Fibroblast of lung (primary cell): ENCODE measurements around the gene MXRA8. TPM values are rescaled to one million over a fixed set of nuclear protein-coding genes. Genes with fewer than 3 reads are reported as not detected.
A peak's percentile ranks its signal among the peaks of the same experiment; 100 is the strongest.

Experiments
- DNase-seq, 2 donors: peaks; one replicate each; pipeline versions ENCODE4 v3.0.0 to v3.0.0-alpha.2; 2010; ENCODE audit warnings: low read depth in 2 of 2
- H2AFZ ChIP-seq: 2 replicates; pipeline ENCODE4 v1.5.1; 2012; ENCODE audit warnings: low read length, control low read depth, inconsistent platforms
- H3K27ac ChIP-seq: 2 replicates; pipeline ENCODE4 v1.5.1; 2011; ENCODE audit warnings: low read length, control low read depth; ENCODE audit not compliant: insufficient read depth
- H3K27me3 ChIP-seq: 2 replicates; pipeline ENCODE4 v1.5.1; 2011; ENCODE audit warnings: mild to moderate bottlenecking, low read length; ENCODE audit not compliant: control insufficient read depth, insufficient read depth
- H3K36me3 ChIP-seq: 2 replicates; pipeline ENCODE4 v1.5.1; 2011; ENCODE audit warnings: low read length; ENCODE audit not compliant: control insufficient read depth, insufficient read depth
- H3K4me1 ChIP-seq: 2 replicates; pipeline ENCODE4 v1.5.1; 2011; ENCODE audit warnings: low read length; ENCODE audit not compliant: control insufficient read depth, insufficient read depth; ENCODE audit errors: extremely low read depth
- H3K4me2 ChIP-seq: 2 replicates; pipeline ENCODE4 v1.5.1; 2011; ENCODE audit warnings: low read length, control low read depth; ENCODE audit not compliant: insufficient read depth; ENCODE audit errors: extremely low read depth
- H3K4me3 ChIP-seq, 4 experiments: fragments of 200-600 bp in 1 of 4; sonication (generic) in 1 of 4; replicated peaks in 1 of 4; 2 replicates each; pipeline ENCODE4 v1.5.1; 2011 to 2016; ENCODE audit warnings: low read length in 4 of 4, low read depth in 3 of 4, mild to moderate bottlenecking in 3 of 4, control low read depth in 2 of 4, inconsistent platforms in 1 of 4, mixed read lengths in 1 of 4; ENCODE audit not compliant: insufficient read depth in 1 of 4; ENCODE audit errors: control extremely low read depth in 1 of 4
- H3K79me2 ChIP-seq: 2 replicates; pipeline ENCODE4 v1.5.1; 2012; ENCODE audit warnings: mild to moderate bottlenecking, low read length, inconsistent platforms; ENCODE audit not compliant: control insufficient read depth, insufficient read depth
- H3K9ac ChIP-seq: 2 replicates; pipeline ENCODE4 v1.5.1; 2011; ENCODE audit warnings: mild to moderate bottlenecking, low read length, control low read depth; ENCODE audit not compliant: insufficient read depth
- H3K9me3 ChIP-seq: 2 replicates; pipeline ENCODE4 v1.5.1; 2012; ENCODE audit warnings: low read depth, low read length; ENCODE audit not compliant: control insufficient read depth, insufficient read depth
- H4K20me1 ChIP-seq: 2 replicates; pipeline ENCODE4 v1.5.1; 2011; ENCODE audit warnings: low read length; ENCODE audit not compliant: control insufficient read depth, insufficient read depth; ENCODE audit errors: extremely low read depth
- CTCF ChIP-seq, 2 donors: IDR thresholded peaks in 1 of 2; conservative IDR thresholded peaks in 1 of 2; 1 replicate in 1 of 2; 2 replicates in 1 of 2; pipeline ENCODE4 v1.5.1; 2011 to 2012; ENCODE audit warnings: low read length in 2 of 2, control low read depth in 1 of 2, inconsistent platforms in 1 of 2, low read depth in 1 of 2, mild to moderate bottlenecking in 1 of 2
- EZH2 ChIP-seq: IDR thresholded peaks from 2 replicates; pipeline ENCODE4 v1.5.1; 2012; ENCODE audit warnings: low read length, control low read depth, mild to moderate bottlenecking; ENCODE audit errors: missing control alignments
- polyA plus RNA-seq, 2 donors: library from polyadenylated mRNA; depleted of rRNA in 1 of 2; stranded (reverse) in 1 of 2; unstranded in 1 of 2; fragments of >200 nt; gene quantifications; 2 replicates each; pipeline ENCODE4 v1.2.1, GENCODE V29; 2011 to 2012; ENCODE audit warnings: missing spikeins in 1 of 2
- total RNA-seq: library from RNA; depleted of rRNA; stranded (reverse); fragments of >200 nt; gene quantifications from 2 replicates; pipeline ENCODE4 v1.2.1, GENCODE V29; 2014

The MXRA8 gene
- total and polyA plus RNA-seq, 2 donors (not counting 1 experiment from before 2014, with no cell fraction given), result 205 to 397 TPM

- H3K4me3 ChIP-seq, result peak overlapping the region; percentile 45 to 84 (median 81)
- DNase-seq, result no peak
- no peaks in the 10 kb centered on the region for H3K27me3 ChIP-seq
- peak overlapping the region; percentile 96 for H3K4me2 ChIP-seq
- peak overlapping the region; percentile 90 for H3K9ac ChIP-seq
- H4K20me1 ChIP-seq, result no peaks in the 10 kb centered on the region
- TF ChIP-seq EZH2 (no peak), CTCF (conservative IDR thresholded peaks at IDR 0.05 in 1 of 2, IDR thresholded peaks at IDR 0.05 in 1 of 2; ENCODE audit: low read depth in 1 of 2, low read length in 2 of 2) (no peak)
- H3K4me1 ChIP-seq, result peaks cover 21% of the 10 kb centered on the region
- H2AFZ ChIP-seq, result no peak overlapping the region
- H3K27ac ChIP-seq, result peak overlapping the region; percentile 79
- peaks cover 39% of the 10 kb centered on the region for H3K79me2 ChIP-seq
- peaks cover 30% of the 10 kb centered on the region for H3K36me3 ChIP-seq
- no peaks in the 10 kb centered on the region for H3K9me3 ChIP-seq
Observed at GRCh38 chr1:1308756-1309250, 49.6 kb downstream of the MXRA8 start.

GRCh38 chr1:1307923-1308755 is 50.2 kb downstream of the MXRA8 start, which contains the start of the genes ACAP3 and PUSL1:
Gene ACAP3 (minus strand): TSS chr1:1307930. CDS start chr1:1307815, 115 bp downstream.
Gene PUSL1 (plus strand): TSS chr1:1308597. CDS start chr1:1308644, 47 bp downstream.
- no peaks in the 10 kb centered on the region for H3K27me3 ChIP-seq
- peak within 1 kb of the TSS; percentile 20 for H2AFZ ChIP-seq
- H4K20me1 ChIP-seq, result no peaks in the 10 kb centered on the region
- peak within 1 kb of the TSS; percentile 66 to 84 (median 83) for H3K4me3 ChIP-seq
- no peaks in the 10 kb centered on the region for H3K9me3 ChIP-seq
- H3K9ac ChIP-seq, result peak within 1 kb of the TSS; percentile 90
- peak within 1 kb of the TSS; percentile 99 for H3K4me2 ChIP-seq
- H3K79me2 ChIP-seq, result peaks cover 45% of the 10 kb centered on the region
- TF ChIP-seq CTCF (conservative IDR thresholded peaks at IDR 0.05 in 1 of 2, IDR thresholded peaks at IDR 0.05 in 1 of 2; ENCODE audit: low read depth in 1 of 2, low read length in 2 of 2) (no peak), EZH2 (no peak)
- H3K36me3 ChIP-seq, result peaks cover 24% of the 10 kb centered on the region
- peak within 1 kb of the TSS; percentile 79 for H3K27ac ChIP-seq
- peaks cover 23% of the 10 kb centered on the region for H3K4me1 ChIP-seq
- peak; percentile 91 to 96 for DNase-seq

DNA sequence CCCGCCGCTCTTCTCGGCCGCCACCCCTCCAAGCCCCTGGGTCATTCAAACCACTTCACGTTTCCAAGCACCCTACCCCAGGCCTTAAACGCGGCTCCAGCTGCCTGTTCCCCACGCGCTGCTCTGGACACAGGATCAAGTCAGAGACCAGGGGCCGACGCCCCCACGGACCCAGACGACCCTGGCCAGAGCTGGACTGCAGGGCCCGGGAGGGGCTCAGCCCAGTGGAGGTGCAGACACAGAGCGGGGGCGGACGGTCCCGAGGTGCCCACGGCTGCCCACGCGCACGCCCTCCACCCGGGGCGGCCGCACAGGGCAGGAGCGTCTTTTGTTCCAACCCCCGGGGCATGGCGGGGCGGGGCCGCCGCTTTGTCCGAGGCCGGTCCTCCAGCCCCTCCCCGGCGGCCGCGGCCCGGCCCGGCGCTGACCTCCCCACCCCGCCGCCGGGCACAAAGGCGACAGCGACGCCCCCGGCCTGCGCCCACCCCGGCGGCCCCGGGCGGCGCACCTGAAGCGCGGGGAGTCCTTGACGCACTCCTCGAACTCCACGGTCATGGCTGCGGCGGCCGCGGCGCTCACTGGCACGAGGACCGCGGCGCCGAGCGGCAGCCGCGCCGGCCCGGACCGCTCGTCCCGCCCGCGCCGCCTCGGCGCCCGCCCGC is 51.0 kb downstream of the MXRA8 start:
- Histone ChIP-seq H3K36me3 (peaks cover 22% of the 10 kb centered on the region), H2AFZ (no peak overlapping the region), H4K20me1 (no peaks in the 10 kb centered on the region), H3K4me3 (peak overlapping the region; percentile 66 to 84 (median 78)), H3K27me3 (no peaks in the 10 kb centered on the region), H3K9me3 (no peaks in the 10 kb centered on the region), H3K79me2 (peaks cover 48% of the 10 kb centered on the region), H3K4me2 (peak overlapping the region; percentile 99), H3K27ac (peak overlapping the region; percentile 65), H3K4me1 (peaks cover 23% of the 10 kb centered on the region), H3K9ac (peak overlapping the region; percentile 71)
- DNase-seq, result no peak
- TF ChIP-seq EZH2 (no peak), CTCF (conservative IDR thresholded peaks at IDR 0.05 in 1 of 2, IDR thresholded peaks at IDR 0.05 in 1 of 2; ENCODE audit: low read depth in 1 of 2, low read length in 2 of 2) (no peak)
